ENCODE measurements around the gene CNTNAP2.
"Not testable (repeated sequence)": the region's sequence is repeated elsewhere in the genome, so short reads cannot be mapped to it uniquely, and the experiment has no call there.

Gene CNTNAP2

GRCh38 chr7:148395352-148395811 lies 2278.8 kb downstream of the CNTNAP2 start:
- DNase-seq = no peak

GRCh38 chr7:148395990-148396716 lies 2279.6 kb downstream of the CNTNAP2 start:
- no peak for DNase-seq

DNA sequence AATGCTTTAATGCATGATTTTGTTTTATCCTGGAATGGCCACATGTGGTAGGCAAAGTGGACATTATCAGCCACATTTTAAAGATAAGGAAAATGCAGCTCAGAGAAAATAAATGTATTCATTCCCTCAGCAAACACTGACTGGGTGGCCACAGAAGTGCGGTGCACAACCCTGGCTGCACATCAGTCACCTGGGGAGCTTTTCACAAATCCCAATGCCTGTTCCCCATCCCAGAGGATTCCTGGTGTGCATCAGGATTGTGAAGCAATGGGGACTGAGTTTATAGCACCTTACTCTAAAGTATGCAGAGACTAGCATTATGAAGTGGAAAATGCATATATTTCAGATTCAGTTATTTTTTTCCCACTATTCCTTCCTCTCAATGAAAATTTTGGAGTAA lies 2280.5 kb downstream of the CNTNAP2 start:
- DNase-seq = no peak

DNA sequence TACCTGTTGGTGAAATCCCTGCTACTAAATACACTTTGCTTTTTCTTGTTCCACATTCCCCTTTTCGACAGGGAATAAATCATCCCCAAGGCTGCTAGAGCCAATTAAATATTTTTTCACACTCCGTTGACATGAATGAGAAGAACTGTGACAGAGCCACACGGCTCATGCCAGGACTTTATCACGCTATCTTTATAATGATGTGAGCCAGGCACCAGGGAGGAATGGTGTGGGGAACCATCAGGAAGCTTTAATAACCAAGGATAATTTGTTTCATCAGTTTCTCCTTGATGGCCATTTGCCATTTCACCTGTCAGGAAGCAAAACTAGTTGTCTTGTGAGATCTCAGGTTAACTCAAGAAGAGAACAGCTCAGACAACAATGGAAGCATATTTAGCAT lies 2280.9 kb downstream of the CNTNAP2 start:
- no peak for DNase-seq

- DNase-seq = no peak
Measured at GRCh38 chr7:148397985-148398384, 2281.4 kb downstream of the CNTNAP2 start.

DNA sequence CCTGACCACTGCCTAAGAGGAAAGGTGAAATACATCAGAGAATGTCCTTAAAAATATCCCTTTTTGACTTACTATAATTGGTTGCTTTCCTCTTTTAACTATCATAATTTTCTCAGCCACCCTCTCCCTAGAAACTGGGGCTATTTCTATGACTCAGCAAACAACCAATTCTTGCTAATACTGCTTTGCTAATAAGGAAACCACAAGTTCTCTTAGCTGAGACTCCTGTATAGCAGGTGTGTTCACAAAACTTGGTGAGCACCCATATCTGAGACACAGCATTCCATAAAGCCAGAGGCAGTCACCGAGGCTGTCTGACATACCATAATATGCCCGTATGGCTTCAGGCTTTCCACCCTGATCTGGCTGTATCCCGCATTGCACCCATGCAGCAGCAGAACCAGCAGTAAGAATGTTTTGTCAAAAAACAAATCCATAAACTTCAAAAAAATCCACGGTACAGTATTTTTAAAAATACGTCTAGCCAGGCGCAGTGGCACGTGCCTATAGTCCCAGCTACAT lies 2282.3 kb downstream of the CNTNAP2 start:
- no peak for DNase-seq

- DNase-seq = no peak
Measured at GRCh38 chr7:148400101-148400500, 2283.5 kb downstream of the CNTNAP2 start.

DNA sequence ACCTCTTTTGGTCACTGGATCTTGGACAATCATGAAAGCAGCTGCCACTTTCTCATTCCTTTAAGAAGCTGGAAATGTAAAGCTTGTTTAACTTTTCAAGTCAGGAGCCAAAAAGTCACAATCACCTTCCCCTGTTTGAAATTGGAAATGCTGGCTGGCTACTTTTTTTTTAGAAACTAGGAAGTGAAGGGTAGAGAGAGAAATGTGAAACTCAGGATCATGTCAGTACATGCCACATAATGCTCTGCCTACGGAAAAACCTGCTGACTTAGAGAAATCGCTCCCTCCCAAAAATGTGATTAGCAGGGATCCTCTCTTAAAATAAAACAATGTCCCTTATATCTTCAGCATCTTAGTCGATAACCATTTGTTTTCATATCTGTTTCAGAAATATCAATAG lies 2285.6 kb downstream of the CNTNAP2 start:
- DNase-seq = no peak

GRCh38 chr7:148403466-148403993 lies 2286.9 kb downstream of the CNTNAP2 start:
- DNase-seq = no peak

DNA sequence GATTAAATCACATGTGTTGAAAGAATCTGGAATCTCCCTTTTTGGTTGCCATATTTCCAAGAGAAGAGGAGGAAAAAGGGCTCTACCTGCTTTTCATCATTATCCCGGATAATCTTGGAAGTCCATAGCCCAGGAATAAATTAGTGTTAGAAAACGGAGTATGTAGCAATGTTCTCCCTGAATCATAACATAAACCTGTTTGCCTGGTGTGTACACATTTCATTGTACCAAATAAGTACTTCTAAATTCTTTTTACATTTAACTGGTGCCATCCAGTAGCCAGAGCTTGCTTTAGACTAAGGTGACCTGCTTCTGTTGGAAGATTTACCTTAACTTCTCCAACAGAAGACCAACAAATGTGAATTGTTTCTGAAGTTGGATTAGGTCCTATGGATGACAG lies 2291.7 kb downstream of the CNTNAP2 start:
- no peak for DNase-seq

DNA sequence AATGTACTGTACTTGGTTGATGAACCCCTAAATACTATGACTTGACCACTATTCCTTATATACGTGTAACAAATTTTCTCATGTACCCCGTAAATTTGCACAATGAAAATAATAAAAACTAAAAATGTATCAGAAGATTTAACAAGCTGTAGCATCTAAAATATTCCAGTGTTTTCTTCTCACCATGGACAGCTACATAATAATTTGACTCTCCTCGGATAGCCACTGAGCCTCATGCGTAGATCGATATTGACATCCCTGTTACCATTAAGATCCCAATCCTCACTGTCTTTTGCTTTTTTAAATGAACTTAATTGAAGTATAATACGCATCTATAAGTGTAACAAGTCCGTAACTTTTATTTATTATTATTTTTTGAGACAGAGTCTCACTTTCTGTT lies 2294.3 kb downstream of the CNTNAP2 start:
- no peak for DNase-seq

- DNase-seq = no peak
Measured at GRCh38 chr7:148412691-148413090, 2296.1 kb downstream of the CNTNAP2 start.

DNA sequence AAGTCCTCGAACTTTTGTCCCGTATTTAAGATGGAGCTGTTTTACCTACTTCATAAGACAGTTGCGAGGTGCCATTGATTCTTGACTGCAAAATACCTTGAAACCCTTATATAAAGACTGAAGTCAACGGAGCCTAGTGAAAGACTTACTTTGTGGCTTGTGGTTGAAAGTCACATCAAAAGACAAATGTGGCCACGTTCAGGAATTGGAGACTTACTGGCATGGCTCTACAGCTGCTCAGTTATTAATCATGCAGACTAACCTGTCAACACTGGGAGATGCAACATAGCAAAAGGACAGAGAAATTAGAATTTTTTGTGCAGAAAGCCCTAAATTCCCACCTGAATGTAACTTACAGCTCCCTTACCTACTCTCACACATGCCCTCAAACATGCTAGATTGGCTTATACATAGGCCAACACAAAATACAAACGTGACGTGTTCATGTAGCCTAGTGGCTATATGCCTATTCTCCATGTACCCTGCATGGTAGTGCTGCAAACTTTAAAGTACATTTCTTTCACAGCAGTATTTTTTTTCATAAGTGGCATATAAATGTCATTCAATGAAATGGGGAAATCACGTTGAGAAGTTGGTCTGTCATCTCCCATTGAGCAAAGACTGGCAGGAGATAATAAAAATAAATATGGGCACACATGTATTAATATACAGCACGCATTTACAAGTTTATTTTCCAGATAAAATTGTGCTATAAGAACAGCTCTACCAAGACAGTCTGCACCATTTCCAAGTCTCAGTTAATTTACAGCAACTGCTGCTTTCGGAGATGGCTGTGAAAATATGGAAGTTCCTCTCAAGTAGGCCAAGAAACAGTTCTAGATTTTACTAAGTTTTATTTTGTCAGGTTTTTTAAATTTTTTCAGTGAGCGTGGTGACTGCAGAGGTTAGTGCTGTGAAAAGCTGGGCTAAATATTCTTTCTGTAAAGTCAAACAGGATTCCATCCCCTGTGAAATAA lies 2303.5 kb downstream of the CNTNAP2 start:
- no peak for DNase-seq

GRCh38 chr7:148422030-148422429 lies 2305.4 kb downstream of the CNTNAP2 start:
- DNase-seq = no peak

- not testable (repeated sequence) for DNase-seq
Measured at GRCh38 chr7:148426393-148426792, 2309.8 kb downstream of the CNTNAP2 start.

- not testable (repeated sequence) for DNase-seq
Measured at GRCh38 chr7:148430690-148431089, 2314.1 kb downstream of the CNTNAP2 start.

- DNase-seq = no peak
Measured at GRCh38 chr7:148433521-148434180, 2317.1 kb downstream of the CNTNAP2 start.

DNA sequence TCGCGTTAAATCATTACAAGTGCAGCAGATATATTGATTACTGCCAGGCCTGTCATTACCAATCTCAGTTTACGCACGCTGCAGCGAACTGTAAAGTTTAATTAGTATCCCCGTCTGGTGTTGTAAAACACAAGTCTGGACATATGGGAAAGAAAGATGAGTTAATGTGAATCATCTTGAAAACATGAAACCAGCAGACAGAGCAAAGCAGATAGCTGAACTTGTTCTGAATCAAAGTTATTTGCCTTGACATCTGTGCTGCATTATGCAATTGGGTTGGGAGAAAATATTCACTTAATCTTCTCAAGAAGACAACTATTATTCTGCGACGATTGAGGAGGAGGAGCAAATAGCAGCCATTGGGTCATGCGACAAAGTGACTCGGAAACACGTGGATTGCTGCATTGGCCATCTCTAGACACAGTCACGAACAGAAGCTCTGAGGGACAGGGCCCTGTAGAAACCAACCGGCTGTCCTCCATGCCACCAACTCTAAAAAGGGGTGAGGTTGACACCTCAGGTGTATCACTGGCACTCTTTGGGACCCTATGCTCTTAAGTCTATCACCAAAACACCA lies 2317.7 kb downstream of the CNTNAP2 start:
- peak; percentile 33 for DNase-seq

DNA sequence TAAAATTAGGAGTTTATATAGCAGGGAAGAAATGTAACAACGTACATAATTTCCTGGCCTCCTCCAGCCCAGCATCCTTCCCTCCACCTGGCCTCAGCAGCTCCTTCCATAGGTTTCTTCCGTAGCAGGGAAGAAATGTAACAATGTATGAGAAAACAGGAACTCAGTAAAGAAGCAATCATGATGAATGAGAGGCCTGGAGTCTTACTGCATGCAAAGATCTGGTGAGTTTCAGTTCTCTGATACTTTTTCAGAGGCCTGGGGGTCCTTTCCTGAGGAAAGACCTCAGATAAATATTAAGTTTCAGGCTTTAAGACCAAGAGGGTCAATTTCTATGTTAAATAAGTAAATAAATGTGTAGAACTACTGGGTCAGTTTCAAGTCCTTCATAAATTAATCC lies 2318.3 kb downstream of the CNTNAP2 start:
- DNase-seq = no peak

DNA sequence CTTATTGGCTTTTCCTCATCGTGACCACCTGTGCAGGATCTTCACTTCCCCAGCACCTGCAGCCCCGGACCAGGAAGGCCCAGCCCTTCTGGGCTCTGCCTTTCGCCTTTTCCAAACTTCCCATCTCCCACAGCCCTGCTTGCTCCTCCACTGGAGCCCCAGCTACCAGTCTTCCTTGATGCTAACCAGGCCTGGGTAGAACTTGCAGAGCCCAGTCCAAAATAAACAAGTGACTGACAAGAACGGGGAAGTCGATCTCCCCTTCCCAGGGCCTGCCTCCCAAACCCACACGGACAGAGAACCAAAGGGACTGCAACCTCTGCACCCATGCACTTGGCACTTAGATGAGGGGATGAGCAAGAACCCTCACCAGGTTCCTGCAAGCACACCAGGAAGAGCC lies 2319.1 kb downstream of the CNTNAP2 start:
- no peak for DNase-seq

DNA sequence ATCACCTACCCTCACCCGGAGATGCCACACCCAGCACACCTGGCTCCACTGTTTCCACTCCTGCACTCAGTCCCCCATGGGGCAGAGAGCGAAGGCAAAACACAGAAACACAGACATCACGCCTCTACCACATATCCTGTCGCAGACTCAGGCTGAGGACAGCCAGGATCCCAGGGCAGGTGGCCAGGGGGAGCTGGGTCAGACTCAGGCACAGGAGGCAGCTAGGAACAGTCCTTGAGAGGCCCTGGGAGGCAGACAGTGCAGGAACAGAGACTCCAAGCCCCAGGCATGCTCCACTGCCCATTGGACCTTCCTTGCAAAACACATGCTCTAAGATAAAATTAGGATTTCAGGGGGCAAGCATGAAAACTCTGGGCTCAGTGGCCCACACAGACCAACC lies 2319.5 kb downstream of the CNTNAP2 start:
- DNase-seq = no peak

DNA sequence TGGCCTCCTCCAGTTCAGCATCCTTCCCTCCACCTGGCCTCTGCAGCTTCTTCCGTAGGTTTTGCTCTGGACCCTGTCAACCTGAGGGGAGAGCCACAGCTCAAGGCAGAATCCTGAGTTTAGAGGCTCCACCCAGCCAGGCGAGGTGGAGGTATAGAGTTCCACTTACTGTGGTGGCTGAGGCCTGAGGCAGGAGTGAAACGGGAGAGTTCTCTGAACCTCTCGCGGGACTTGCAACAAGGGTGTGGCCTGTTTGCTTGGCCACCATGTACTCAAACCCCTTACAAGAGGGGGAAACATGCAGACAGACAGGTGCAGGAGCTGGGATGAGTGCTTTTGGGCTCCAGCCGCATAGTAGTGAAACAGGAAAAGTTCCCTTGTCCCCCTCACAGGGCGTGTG lies 2320.0 kb downstream of the CNTNAP2 start:
- no peak for DNase-seq

All from DMS 273 treated with DMSO at 0.1 percent for 48 hours (cell line).